Astrocyte (in vitro differentiated cells and primary cell): Measurements from ENCODE around the gene WSCD1. TPM values are rescaled to one million over a fixed set of nuclear protein-coding genes. Genes with fewer than 3 reads are reported as not detected.

Experiments
- DNase-seq: peaks from one replicate; pipeline ENCODE4 v3.0.0-alpha.2; 2010; ENCODE audit warnings: low read depth
- FAIRE-seq: peaks from 2 replicates; lab custom pipeline; 2011; peaks lifted over from hg19 to GRCh38; lab: Jason Lieb, UNC
- H2AFZ ChIP-seq: 2 replicates; pipeline ENCODE4 v1.6.0; 2012; ENCODE audit warnings: low read depth, low read length, inconsistent platforms
- H3K27ac ChIP-seq: 2 replicates; pipeline ENCODE4 v1.5.1; 2011; ENCODE audit warnings: low read depth, low read length, inconsistent platforms
- H3K27me3 ChIP-seq: 2 replicates; pipeline ENCODE4 v1.6.0; 2011; ENCODE audit warnings: low read length, inconsistent platforms; ENCODE audit not compliant: insufficient read depth
- H3K36me3 ChIP-seq: 2 replicates; pipeline ENCODE4 v1.5.1; 2011; ENCODE audit warnings: low read length, inconsistent platforms; ENCODE audit not compliant: insufficient read depth
- H3K4me1 ChIP-seq: 2 replicates; pipeline ENCODE4 v1.5.1; 2011; ENCODE audit warnings: low read length, inconsistent platforms; ENCODE audit not compliant: insufficient read depth
- H3K4me2 ChIP-seq: 2 replicates; pipeline ENCODE4 v1.6.0; 2012; ENCODE audit warnings: low read length, inconsistent platforms
- H3K4me3 ChIP-seq: 2 replicates; pipeline ENCODE4 v1.5.1; 2011; ENCODE audit warnings: low read depth, mild to moderate bottlenecking, low read length, inconsistent platforms; ENCODE audit not compliant: insufficient read depth
- H3K79me2 ChIP-seq: 2 replicates; pipeline ENCODE4 v1.6.0; 2012; ENCODE audit warnings: mild to moderate bottlenecking, low read length, inconsistent platforms; ENCODE audit not compliant: insufficient read depth
- H3K9ac ChIP-seq: 2 replicates; pipeline ENCODE4 v1.6.0; 2012; ENCODE audit warnings: mild to moderate bottlenecking, low read length, inconsistent platforms
- H3K9me3 ChIP-seq: 2 replicates; pipeline ENCODE4 v1.5.1; 2012; ENCODE audit warnings: low read depth, mild to moderate bottlenecking, low read length, inconsistent platforms; ENCODE audit not compliant: insufficient read depth
- H4K20me1 ChIP-seq: 2 replicates; pipeline ENCODE4 v1.6.0; 2012; ENCODE audit warnings: low read length, inconsistent platforms; ENCODE audit not compliant: insufficient read depth
- H3K27ac Mint-ChIP-seq: one replicate; pipeline ENCODE4 v1.8.0; 2021; ENCODE audit warnings: mild to moderate bottlenecking, mixed read lengths; ENCODE audit not compliant: unreplicated experiment
- H3K27me3 Mint-ChIP-seq: one replicate; pipeline ENCODE4 v1.8.0; 2021; ENCODE audit warnings: low read depth, mixed read lengths; ENCODE audit not compliant: unreplicated experiment
- H3K36me3 Mint-ChIP-seq: one replicate; pipeline ENCODE4 v1.8.0; 2021; ENCODE audit warnings: low read depth, mixed read lengths; ENCODE audit not compliant: unreplicated experiment
- H3K4me1 Mint-ChIP-seq: one replicate; pipeline ENCODE4 v1.8.0; 2021; ENCODE audit warnings: low read depth, mixed read lengths; ENCODE audit not compliant: unreplicated experiment
- H3K4me3 Mint-ChIP-seq: one replicate; pipeline ENCODE4 v1.8.0; 2021; ENCODE audit warnings: mild to moderate bottlenecking, moderate library complexity, mixed read lengths; ENCODE audit not compliant: unreplicated experiment
- H3K9me3 Mint-ChIP-seq: one replicate; pipeline ENCODE4 v1.8.0; 2021; ENCODE audit warnings: mild to moderate bottlenecking, mixed read lengths; ENCODE audit not compliant: unreplicated experiment
- EZH2 ChIP-seq: IDR thresholded peaks from 2 replicates; pipeline ENCODE4 v1.6.1; 2012; ENCODE audit warnings: mild to moderate bottlenecking, low read length, inconsistent platforms; ENCODE audit not compliant: insufficient read depth
- total RNA-seq: library from RNA; stranded (reverse); gene quantifications from 2 replicates; pipeline ENCODE4 v1.2.1, GENCODE V29; 2021
- TF ChIP-seq, protein P1 (sequence below): IDR thresholded peaks from 2 replicates; pipeline ENCODE4 v1.5.1; 2011; ENCODE audit warnings: low read depth, mild to moderate bottlenecking, inconsistent platforms, low read length, moderate library complexity; ENCODE audit not compliant: insufficient read depth

WSCD1 gene
- total RNA-seq, 1 donor from 2014 or later, result 3.9 TPM

DNA sequence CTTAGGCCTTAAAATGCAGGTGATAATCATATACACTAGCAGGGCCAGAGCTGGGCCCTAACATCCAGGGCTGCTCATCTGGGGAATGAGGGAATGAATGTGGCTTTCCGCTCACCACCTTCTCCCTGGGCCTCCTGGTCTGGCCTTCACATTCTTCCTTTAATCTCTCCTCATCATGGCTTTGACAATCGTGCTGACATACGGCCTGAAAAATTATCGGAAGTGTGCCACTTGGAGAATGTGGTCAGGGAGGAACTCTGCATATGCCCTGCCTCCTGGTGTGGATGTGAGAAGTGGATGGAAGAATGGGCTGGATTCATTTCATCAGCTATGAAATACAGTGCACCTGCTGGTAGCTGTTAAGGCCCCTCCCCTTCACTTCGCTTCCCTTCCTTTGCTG lies 2.4 kb downstream of the WSCD1 start:
- no peak overlapping the region for H3K4me2 ChIP-seq
- Mint-ChIP-seq H3K27ac (no peak overlapping the region), H3K4me1 (peaks cover 5% of the 10 kb centered on the region), H3K27me3 (peaks cover 43% of the 10 kb centered on the region), H3K36me3 (no peaks in the 10 kb centered on the region), H3K4me3 (no peak overlapping the region), H3K9me3 (no peaks in the 10 kb centered on the region)
- no peak overlapping the region for H2AFZ ChIP-seq
- peaks cover 2% of the 10 kb centered on the region for H3K4me1 ChIP-seq
- no peak for TF ChIP-seq EZH2
- TF ChIP-seq, protein P1, sequence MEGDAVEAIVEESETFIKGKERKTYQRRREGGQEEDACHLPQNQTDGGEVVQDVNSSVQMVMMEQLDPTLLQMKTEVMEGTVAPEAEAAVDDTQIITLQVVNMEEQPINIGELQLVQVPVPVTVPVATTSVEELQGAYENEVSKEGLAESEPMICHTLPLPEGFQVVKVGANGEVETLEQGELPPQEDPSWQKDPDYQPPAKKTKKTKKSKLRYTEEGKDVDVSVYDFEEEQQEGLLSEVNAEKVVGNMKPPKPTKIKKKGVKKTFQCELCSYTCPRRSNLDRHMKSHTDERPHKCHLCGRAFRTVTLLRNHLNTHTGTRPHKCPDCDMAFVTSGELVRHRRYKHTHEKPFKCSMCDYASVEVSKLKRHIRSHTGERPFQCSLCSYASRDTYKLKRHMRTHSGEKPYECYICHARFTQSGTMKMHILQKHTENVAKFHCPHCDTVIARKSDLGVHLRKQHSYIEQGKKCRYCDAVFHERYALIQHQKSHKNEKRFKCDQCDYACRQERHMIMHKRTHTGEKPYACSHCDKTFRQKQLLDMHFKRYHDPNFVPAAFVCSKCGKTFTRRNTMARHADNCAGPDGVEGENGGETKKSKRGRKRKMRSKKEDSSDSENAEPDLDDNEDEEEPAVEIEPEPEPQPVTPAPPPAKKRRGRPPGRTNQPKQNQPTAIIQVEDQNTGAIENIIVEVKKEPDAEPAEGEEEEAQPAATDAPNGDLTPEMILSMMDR, result no peak
- no peak for DNase-seq
- H3K9ac ChIP-seq, result no peak overlapping the region
- no peak overlapping the region for H3K27ac ChIP-seq
- peaks cover 12% of the 10 kb centered on the region for H4K20me1 ChIP-seq
- no peaks in the 10 kb centered on the region for H3K36me3 ChIP-seq
- no peaks in the 10 kb centered on the region for H3K79me2 ChIP-seq
- H3K4me3 ChIP-seq, result no peak overlapping the region
- H3K27me3 ChIP-seq, result peaks cover 32% of the 10 kb centered on the region
- H3K9me3 ChIP-seq, result no peaks in the 10 kb centered on the region
- FAIRE-seq, result no peak

DNA sequence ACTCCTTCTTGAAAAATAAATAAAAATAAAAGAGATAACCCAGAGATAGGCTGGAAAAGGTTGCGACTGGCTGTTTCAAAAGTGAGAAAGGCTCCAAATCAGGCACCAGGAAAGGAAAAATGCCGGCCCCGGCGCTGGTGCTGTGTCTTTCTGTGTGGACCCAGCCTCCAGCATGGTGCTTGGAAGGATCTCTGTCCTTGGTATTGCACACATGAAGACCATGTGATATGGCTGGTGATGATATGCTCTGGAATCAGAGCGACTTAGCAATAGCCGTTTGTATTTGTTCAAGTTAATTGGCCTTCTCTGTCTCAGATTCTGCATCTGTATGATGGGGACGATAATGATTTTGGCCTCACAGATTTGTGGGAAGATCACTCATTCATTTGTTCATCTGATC lies 3.4 kb downstream of the WSCD1 start:
- no peak overlapping the region for H2AFZ ChIP-seq
- H3K4me2 ChIP-seq, result no peak overlapping the region
- H3K9me3 ChIP-seq, result no peaks in the 10 kb centered on the region
- H3K4me1 ChIP-seq, result peaks cover 2% of the 10 kb centered on the region
- DNase-seq (no peak), FAIRE-seq (no peak)
- no peak overlapping the region for H3K4me3 Mint-ChIP-seq
- no peak overlapping the region for H3K27ac Mint-ChIP-seq
- H3K36me3 ChIP-seq, result no peaks in the 10 kb centered on the region
- H3K27ac ChIP-seq, result no peak overlapping the region
- H3K9me3 Mint-ChIP-seq, result no peaks in the 10 kb centered on the region
- H3K79me2 ChIP-seq, result no peaks in the 10 kb centered on the region
- peaks cover 5% of the 10 kb centered on the region for H3K4me1 Mint-ChIP-seq
- no peak overlapping the region for H3K9ac ChIP-seq
- no peak overlapping the region for H3K4me3 ChIP-seq
- H4K20me1 ChIP-seq, result peaks cover 12% of the 10 kb centered on the region
- H3K27me3 ChIP-seq, result peaks cover 24% of the 10 kb centered on the region
- H3K36me3 Mint-ChIP-seq, result no peaks in the 10 kb centered on the region
- TF ChIP-seq, protein P1, result no peak
- no peak for TF ChIP-seq EZH2
- H3K27me3 Mint-ChIP-seq, result peaks cover 43% of the 10 kb centered on the region

DNA sequence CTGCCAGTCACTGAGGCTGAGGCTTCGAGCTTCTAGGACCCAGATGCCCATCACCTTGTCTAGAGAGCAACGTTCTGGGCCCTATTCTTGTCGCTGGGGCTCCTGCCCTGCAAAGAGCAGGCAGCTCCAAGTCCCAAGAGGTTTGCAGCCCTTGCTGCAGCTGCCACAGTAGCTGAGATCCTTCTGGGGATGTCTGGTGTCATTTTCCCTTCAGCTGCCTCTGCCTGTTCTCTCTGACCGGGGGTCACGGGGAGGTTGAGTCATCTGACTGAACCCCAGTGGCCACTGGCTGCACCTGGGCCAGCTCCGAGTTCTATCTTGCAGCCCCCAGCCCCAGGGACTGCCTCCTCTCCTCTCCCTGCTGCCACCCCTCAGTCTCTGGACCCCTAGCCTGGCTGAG lies 4.9 kb downstream of the WSCD1 start:
- Histone ChIP-seq H3K4me2 (no peak overlapping the region), H3K4me3 (no peak overlapping the region), H3K27me3 (peaks cover 10% of the 10 kb centered on the region), H3K9ac (no peak overlapping the region), H3K79me2 (no peaks in the 10 kb centered on the region), H3K4me1 (no peaks in the 10 kb centered on the region), H4K20me1 (peaks cover 5% of the 10 kb centered on the region), H3K27ac (no peak overlapping the region), H2AFZ (no peak overlapping the region), H3K9me3 (no peaks in the 10 kb centered on the region), H3K36me3 (no peaks in the 10 kb centered on the region)
- DNase-seq, result no peak
- no peaks in the 10 kb centered on the region for H3K36me3 Mint-ChIP-seq
- peaks cover 41% of the 10 kb centered on the region for H3K27me3 Mint-ChIP-seq
- H3K27ac Mint-ChIP-seq, result no peak overlapping the region
- H3K9me3 Mint-ChIP-seq, result no peaks in the 10 kb centered on the region
- H3K4me1 Mint-ChIP-seq, result no peaks in the 10 kb centered on the region
- FAIRE-seq, result no peak
- H3K4me3 Mint-ChIP-seq, result no peak overlapping the region
- no peak for TF ChIP-seq EZH2
- TF ChIP-seq, protein P1, result no peak
